Measurements from ENCODE around the gene FOXP1. TPM values are rescaled to one million over a fixed set of nuclear protein-coding genes. Genes with fewer than 3 reads are reported as not detected.
A peak's percentile ranks its signal among the peaks of the same experiment; 100 is the strongest.

The FOXP1 gene
- total RNA-seq, 1 donor = 55.7 TPM

GRCh38 chr3:70999730-71000129 lies 583.8 kb downstream of the FOXP1 start:
- no peak for TF ChIP-seq CTCF (IDR thresholded peaks at IDR 0.05; ENCODE audit: insufficient read depth, low read depth, low read length)
- DNase-seq (ENCODE audit: low read depth) = peak; percentile 70
- no peak overlapping the region for H3K4me3 ChIP-seq (ENCODE audit: low read depth, low read length)

- TF ChIP-seq CTCF (IDR thresholded peaks at IDR 0.05; ENCODE audit: insufficient read depth, low read depth, low read length) = no peak
- no peak for DNase-seq (ENCODE audit: low read depth)
- H3K4me3 ChIP-seq (ENCODE audit: low read depth, low read length) = no peak overlapping the region
Measured at GRCh38 chr3:70996082-70996481, 587.4 kb downstream of the FOXP1 start.

GRCh38 chr3:70994644-70995043 lies 588.9 kb downstream of the FOXP1 start:
- no peak for TF ChIP-seq CTCF (IDR thresholded peaks at IDR 0.05; ENCODE audit: insufficient read depth, low read depth, low read length)
- no peak overlapping the region for H3K4me3 ChIP-seq (ENCODE audit: low read depth, low read length)
- no peak for DNase-seq (ENCODE audit: low read depth)

GRCh38 chr3:70992562-70993204 lies 590.8 kb downstream of the FOXP1 start:
- no peak overlapping the region for H3K4me3 ChIP-seq (ENCODE audit: low read depth, low read length)
- TF ChIP-seq CTCF (IDR thresholded peaks at IDR 0.05; ENCODE audit: insufficient read depth, low read depth, low read length) = no peak
- DNase-seq (ENCODE audit: low read depth) = no peak

GRCh38 chr3:70992131-70992530 lies 591.4 kb downstream of the FOXP1 start:
- no peak for TF ChIP-seq CTCF (IDR thresholded peaks at IDR 0.05; ENCODE audit: insufficient read depth, low read depth, low read length)
- H3K4me3 ChIP-seq (ENCODE audit: low read depth, low read length) = no peak overlapping the region
- no peak for DNase-seq (ENCODE audit: low read depth)

- DNase-seq (ENCODE audit: low read depth) = no peak
- H3K4me3 ChIP-seq (ENCODE audit: low read depth, low read length) = no peak overlapping the region
- no peak for TF ChIP-seq CTCF (IDR thresholded peaks at IDR 0.05; ENCODE audit: insufficient read depth, low read depth, low read length)
Measured at GRCh38 chr3:70990723-70991122, 592.8 kb downstream of the FOXP1 start.

GRCh38 chr3:70990185-70990584 lies 593.3 kb downstream of the FOXP1 start:
- no peak for DNase-seq (ENCODE audit: low read depth)
- H3K4me3 ChIP-seq (ENCODE audit: low read depth, low read length) = no peak overlapping the region
- no peak for TF ChIP-seq CTCF (IDR thresholded peaks at IDR 0.05; ENCODE audit: insufficient read depth, low read depth, low read length)
